ENCODE data around the gene TELO2. TPM values are rescaled to one million over a fixed set of nuclear protein-coding genes. Genes with fewer than 3 reads are reported as not detected.

The TELO2 gene
- total RNA-seq, 4 donors from 2014 or later, result 22.2 to 98.1 (median 49.6) TPM

GRCh38 chr16:1495211-1495888, 2.2 kb downstream of the TELO2 start:
- intact Hi-C loops (cut with DNase I; ENCODE audit: low total_unique reads), result no loop called here
- WGBS, 2 donors (ENCODE audit: low coverage in 1 of 2), result 96% methylated on average over 37 of the region's 39 CpGs; no CpG with 5 or more reads in 1 of the 2 donors

GRCh38 chr16:1495889-1496262, 2.7 kb downstream of the TELO2 start:
- Histone ChIP-seq H3K4me3 (no peak overlapping the region), H3K4me1 (peaks cover 5 to 21% (median 19%) of the 10 kb centered on the region in 4 donors), H3K9me3 (no peaks in the 10 kb centered on the region), H3K27me3 (no peaks in the 10 kb centered on the region), H3K27ac (no peak overlapping the region), H3K36me3 (peaks cover 0 to 10% (median 4%) of the 10 kb centered on the region in 4 donors)
- 94% methylated on average over 25 of the region's 25 CpGs; no CpG with 5 or more reads in 1 of the 2 donors for WGBS, 2 donors (ENCODE audit: low coverage in 1 of 2)
- DNase-seq, result no peak
- TF ChIP-seq POLR2AphosphoS5 (IDR thresholded peaks at IDR 0.05) (no peak), EP300 (IDR thresholded peaks at IDR 0.05; ENCODE audit: low read depth) (no peak), CTCF (IDR thresholded peaks at IDR 0.05) (no peak), POLR2A (IDR thresholded peaks at IDR 0.05) (no peak)
- in situ Hi-C loops (cut with MboI; ENCODE audit: low pct_ligation_motif_present in 1 of 4, low pct_unique_long_range_greater_than_20kb in 1 of 4, low sequenced_read_pairs in 3 of 4) (no loop called here), intact Hi-C loops (cut with DNase I; ENCODE audit: low total_unique reads) (no loop called here)

More at GRCh38 chr16:1495211-1495888, 2.2 kb downstream of the TELO2 start:
- no peaks in the 10 kb centered on the region for H3K9me3 ChIP-seq
- no peak overlapping the region for H3K4me3 ChIP-seq
- TF ChIP-seq POLR2A (IDR thresholded peaks at IDR 0.05), result no peak
- no peak for TF ChIP-seq CTCF (IDR thresholded peaks at IDR 0.05)
- no peak for TF ChIP-seq POLR2AphosphoS5 (IDR thresholded peaks at IDR 0.05)
- no peak for TF ChIP-seq EP300 (IDR thresholded peaks at IDR 0.05; ENCODE audit: low read depth)
- in situ Hi-C loops (cut with MboI; ENCODE audit: low pct_ligation_motif_present in 1 of 4, low pct_unique_long_range_greater_than_20kb in 1 of 4, low sequenced_read_pairs in 3 of 4), result no loop called here
- H3K27ac ChIP-seq, result no peak overlapping the region
- peaks cover 5 to 21% (median 19%) of the 10 kb centered on the region in 4 donors for H3K4me1 ChIP-seq
- DNase-seq, result no peak
- peaks cover 0 to 8% (median 3%) of the 10 kb centered on the region in 4 donors for H3K36me3 ChIP-seq
- no peaks in the 10 kb centered on the region for H3K27me3 ChIP-seq

GRCh38 chr16:1496464-1496863, 3.3 kb downstream of the TELO2 start:
- Histone ChIP-seq H3K9me3 (no peaks in the 10 kb centered on the region), H3K4me3 (no peak overlapping the region), H3K36me3 (peaks cover 0 to 16% (median 6%) of the 10 kb centered on the region in 4 donors), H3K4me1 (peaks cover 5 to 21% (median 19%) of the 10 kb centered on the region in 4 donors), H3K27ac (no peak overlapping the region), H3K27me3 (no peaks in the 10 kb centered on the region)
- in situ Hi-C loops (cut with MboI; ENCODE audit: low pct_ligation_motif_present in 1 of 4, low pct_unique_long_range_greater_than_20kb in 1 of 4, low sequenced_read_pairs in 3 of 4), result no loop called here
- intact Hi-C loops (cut with DNase I; ENCODE audit: low total_unique reads), result no loop called here
- 97% methylated on average over 25 of the region's 25 CpGs; no CpG with 5 or more reads in 1 of the 2 donors for WGBS, 2 donors (ENCODE audit: low coverage in 1 of 2)
- DNase-seq, result no peak
- no peak for TF ChIP-seq CTCF (IDR thresholded peaks at IDR 0.05)
- no peak for TF ChIP-seq EP300 (IDR thresholded peaks at IDR 0.05; ENCODE audit: low read depth)
- TF ChIP-seq POLR2AphosphoS5 (IDR thresholded peaks at IDR 0.05), result no peak
- no peak for TF ChIP-seq POLR2A (IDR thresholded peaks at IDR 0.05)

- no peak for DNase-seq
- H3K27me3 ChIP-seq, result no peaks in the 10 kb centered on the region
- peaks cover 0 to 22% (median 9%) of the 10 kb centered on the region in 4 donors for H3K36me3 ChIP-seq
- in situ Hi-C loops (cut with MboI; ENCODE audit: low pct_ligation_motif_present in 1 of 4, low pct_unique_long_range_greater_than_20kb in 1 of 4, low sequenced_read_pairs in 3 of 4) (no loop called here), intact Hi-C loops (cut with DNase I; ENCODE audit: low total_unique reads) (no loop called here)
- H3K4me3 ChIP-seq, result no peak overlapping the region
- WGBS, 2 donors (ENCODE audit: low coverage in 1 of 2), result 88% methylated on average over 18 of the region's 21 CpGs; no CpG with 5 or more reads in 1 of the 2 donors
- no peak overlapping the region for H3K27ac ChIP-seq
- H3K9me3 ChIP-seq, result no peaks in the 10 kb centered on the region
- peaks cover 5 to 21% (median 19%) of the 10 kb centered on the region in 4 donors for H3K4me1 ChIP-seq
- no peak for TF ChIP-seq POLR2A (IDR thresholded peaks at IDR 0.05)
- no peak for TF ChIP-seq EP300 (IDR thresholded peaks at IDR 0.05; ENCODE audit: low read depth)
- TF ChIP-seq POLR2AphosphoS5 (IDR thresholded peaks at IDR 0.05), result no peak
- TF ChIP-seq CTCF (IDR thresholded peaks at IDR 0.05), result no peak
Measured at GRCh38 chr16:1497014-1497598, 3.9 kb downstream of the TELO2 start.
